Gastroesophageal sphincter (tissue), 4 donors: ENCODE results near the gene SIDT1. TPM values are rescaled to one million over a fixed set of nuclear protein-coding genes. Genes with fewer than 3 reads are reported as not detected.

Source experiments
- ATAC-seq: fragments of 150-250 bp; one replicate; pipeline ENCODE4 v1.9.1; 2016; ENCODE audit warnings: mild to moderate bottlenecking, moderate library complexity
- H3K27ac ChIP-seq, 4 donors: fragments of 200-600 bp; sonication (generic) in 3 of 4; 1 replicate in 3 of 4; 2 replicates in 1 of 4; pipeline ENCODE4 v1.5.1; 2016 to 2019
- H3K27me3 ChIP-seq: fragments of 200-600 bp; sonication (generic); one replicate; pipeline ENCODE4 v1.5.1; 2019
- H3K36me3 ChIP-seq, 2 donors: fragments of 200-600 bp; sonication (generic); one replicate each; pipeline ENCODE4 v1.5.1; 2019; ENCODE audit warnings: control low read depth in 1 of 2
- H3K4me1 ChIP-seq, 3 donors: fragments of 200-600 bp; sonication (generic); 1 replicate in 2 of 3; 2 replicates in 1 of 3; pipeline ENCODE4 v1.5.1; 2016 to 2019; ENCODE audit warnings: control low read depth in 2 of 3
- H3K4me3 ChIP-seq, 2 donors: fragments of 200-600 bp; sonication (generic); one replicate each; pipeline ENCODE4 v1.5.1; 2019; ENCODE audit warnings: mild to moderate bottlenecking in 1 of 2, moderate library complexity in 1 of 2
- H3K9me3 ChIP-seq, 3 donors: fragments of 200-600 bp; sonication (generic); one replicate each; pipeline ENCODE4 v1.5.1; 2017 to 2019; ENCODE audit warnings: control low read depth in 2 of 3
- CTCF ChIP-seq, 4 experiments: fragments of 200-600 bp in 2 of 4; fragments of 450-650 bp in 2 of 4; sonication (generic) in 1 of 4; IDR thresholded peaks; one replicate each; pipeline ENCODE4 v1.5.1; 2017 to 2019; ENCODE audit warnings: antibody characterized with exemption in 4 of 4, mild to moderate bottlenecking in 2 of 4, moderate library complexity in 2 of 4
- EP300 ChIP-seq: sonication (generic); formaldehyde crosslinking; IDR thresholded peaks from one replicate; pipeline ENCODE4 v1.6.1; 2017; ENCODE audit warnings: antibody characterized with exemption, mild to moderate bottlenecking
- POLR2A ChIP-seq, 2 donors: fragments of 450-650 bp; IDR thresholded peaks; one replicate each; pipeline ENCODE4 v1.6.1; 2017; ENCODE audit warnings: antibody characterized with exemption in 2 of 2, mild to moderate bottlenecking in 2 of 2, moderate library complexity in 1 of 2
- POLR2AphosphoS5 ChIP-seq: sonication (generic); formaldehyde crosslinking; IDR thresholded peaks from one replicate; pipeline ENCODE4 v1.6.1; 2017; ENCODE audit warnings: antibody characterized with exemption
- WGBS, 2 donors: methylation state at CpG; one replicate each; pipeline ENCODE4 v1.1.5; 2018; ENCODE audit warnings: low coverage in 1 of 2; 5-methylcytosine and 5-hydroxymethylcytosine counted together
- total RNA-seq, 4 donors: library from RNA; depleted of rRNA; stranded (reverse); fragments of >200 nt; gene quantifications; one replicate each; pipeline ENCODE4 v1.1.0, GENCODE V29; 2016

Gene SIDT1
- total RNA-seq, 4 donors from 2014 or later, result 0.15 to 0.99 (median 0.86) TPM

- no peak overlapping the region for H3K27ac ChIP-seq
- TF ChIP-seq CTCF (IDR thresholded peaks at IDR 0.05), result no peak
- no peak for TF ChIP-seq POLR2A (IDR thresholded peaks at IDR 0.05)
- no peak for TF ChIP-seq POLR2AphosphoS5
- no peak for TF ChIP-seq EP300
- H3K4me1 ChIP-seq, result no peaks in the 10 kb centered on the region
- H3K27me3 ChIP-seq, result no peaks in the 10 kb centered on the region
- H3K36me3 ChIP-seq, result no peaks in the 10 kb centered on the region
- H3K9me3 ChIP-seq, result peaks cover 0 to 8% (median 0%) of the 10 kb centered on the region in 3 donors
- ATAC-seq, result no peak
- H3K4me3 ChIP-seq, result no peak overlapping the region
- WGBS, 2 donors, result 80 to 85% methylated on average over 2 of the region's 2 CpGs
Measured at GRCh38 chr3:113541519-113541918, 9.2 kb downstream of the SIDT1 start.

GRCh38 chr3:113545594-113545993 is 13.2 kb downstream of the SIDT1 start:
- ATAC-seq, result no peak
- Histone ChIP-seq H3K4me1 (no peaks in the 10 kb centered on the region), H3K27ac (no peak overlapping the region), H3K27me3 (no peaks in the 10 kb centered on the region), H3K36me3 (no peaks in the 10 kb centered on the region), H3K4me3 (no peak overlapping the region), H3K9me3 (peaks cover 0 to 19% (median 0%) of the 10 kb centered on the region in 3 donors)
- WGBS, 2 donors, result 71 to 78% methylated on average over 1 of the region's 1 CpG
- TF ChIP-seq POLR2A (IDR thresholded peaks at IDR 0.05) (no peak), CTCF (IDR thresholded peaks at IDR 0.05) (no peak), POLR2AphosphoS5 (no peak), EP300 (no peak)

- no peak for ATAC-seq
- H3K4me3 ChIP-seq, result no peak overlapping the region
- H3K9me3 ChIP-seq, result peaks cover 0 to 17% (median 0%) of the 10 kb centered on the region in 3 donors
- H3K4me1 ChIP-seq, result no peaks in the 10 kb centered on the region
- H3K36me3 ChIP-seq, result no peaks in the 10 kb centered on the region
- 40 to 57% methylated on average over 3 of the region's 3 CpGs for WGBS, 2 donors
- no peak for TF ChIP-seq POLR2AphosphoS5
- no peak for TF ChIP-seq CTCF (IDR thresholded peaks at IDR 0.05)
- no peak for TF ChIP-seq EP300
- no peak for TF ChIP-seq POLR2A (IDR thresholded peaks at IDR 0.05)
- no peak overlapping the region for H3K27ac ChIP-seq
- no peaks in the 10 kb centered on the region for H3K27me3 ChIP-seq
Measured at GRCh38 chr3:113546414-113546893, 14.1 kb downstream of the SIDT1 start.

GRCh38 chr3:113548501-113548900 is 16.1 kb downstream of the SIDT1 start:
- TF ChIP-seq POLR2AphosphoS5, result no peak
- TF ChIP-seq POLR2A (IDR thresholded peaks at IDR 0.05), result no peak
- TF ChIP-seq EP300, result no peak
- no peak for TF ChIP-seq CTCF (IDR thresholded peaks at IDR 0.05)
- no peak for ATAC-seq
- Histone ChIP-seq H3K4me1 (no peaks in the 10 kb centered on the region), H3K36me3 (no peaks in the 10 kb centered on the region), H3K27me3 (no peaks in the 10 kb centered on the region), H3K27ac (no peak overlapping the region), H3K4me3 (no peak overlapping the region), H3K9me3 (peaks cover 0 to 10% (median 0%) of the 10 kb centered on the region in 3 donors)
- WGBS, 2 donors, result 94 to 100% methylated on average over 2 of the region's 2 CpGs

GRCh38 chr3:113551820-113552219 is 19.5 kb downstream of the SIDT1 start:
- TF ChIP-seq POLR2A (IDR thresholded peaks at IDR 0.05) (no peak), CTCF (IDR thresholded peaks at IDR 0.05) (no peak), EP300 (no peak), POLR2AphosphoS5 (no peak)
- ATAC-seq, result no peak
- H3K27ac ChIP-seq, result no peak overlapping the region
- peaks cover 0 to 10% (median 0%) of the 10 kb centered on the region in 3 donors for H3K9me3 ChIP-seq
- no peaks in the 10 kb centered on the region for H3K27me3 ChIP-seq
- H3K36me3 ChIP-seq, result no peaks in the 10 kb centered on the region
- H3K4me1 ChIP-seq, result no peaks in the 10 kb centered on the region
- 77 to 79% methylated on average over 4 of the region's 5 CpGs for WGBS, 2 donors
- no peak overlapping the region for H3K4me3 ChIP-seq
